Neutrophil (primary cell): ENCODE data around the gene NBPF11.
"Not testable (repeated sequence)": the region's sequence is repeated elsewhere in the genome, so short reads cannot be mapped to it uniquely, and the experiment has no call there.

ENCODE experiments used
- H3K27ac ChIP-seq: fragments of 200-600 bp; sonication (generic); 2 replicates; pipeline ENCODE4 v1.5.1; 2016; ENCODE audit warnings: mild to moderate bottlenecking, moderate library complexity
- H3K27me3 ChIP-seq: fragments of 200-600 bp; sonication (generic); 2 replicates; pipeline ENCODE4 v1.6.0; 2016; ENCODE audit warnings: mild to moderate bottlenecking
- H3K36me3 ChIP-seq: fragments of 200-600 bp; sonication (generic); 2 replicates; pipeline ENCODE4 v1.5.1; 2017
- H3K4me1 ChIP-seq, 2 experiments: fragments of 200-600 bp in 1 of 2; sonication (generic) in 1 of 2; 1 replicate in 1 of 2; 2 replicates in 1 of 2; pipeline versions ENCODE4 v1.5.1 to v1.6.1; 2013 to 2016; ENCODE audit warnings: low read depth in 1 of 2, low read length in 1 of 2, mild to moderate bottlenecking in 1 of 2, moderate library complexity in 1 of 2; ENCODE audit not compliant: control insufficient read depth in 1 of 2, insufficient read depth in 1 of 2
- H3K4me3 ChIP-seq, 2 experiments: fragments of 200-600 bp in 1 of 2; sonication (generic) in 1 of 2; 1 replicate in 1 of 2; 2 replicates in 1 of 2; pipeline ENCODE4 v1.5.1; 2013 to 2016; ENCODE audit warnings: low read depth in 1 of 2, low read length in 1 of 2, mild to moderate bottlenecking in 1 of 2, moderate library complexity in 1 of 2
- H3K9me3 ChIP-seq: fragments of 200-600 bp; sonication (generic); 2 replicates; pipeline ENCODE4 v1.5.1; 2016

NBPF11 gene

DNA sequence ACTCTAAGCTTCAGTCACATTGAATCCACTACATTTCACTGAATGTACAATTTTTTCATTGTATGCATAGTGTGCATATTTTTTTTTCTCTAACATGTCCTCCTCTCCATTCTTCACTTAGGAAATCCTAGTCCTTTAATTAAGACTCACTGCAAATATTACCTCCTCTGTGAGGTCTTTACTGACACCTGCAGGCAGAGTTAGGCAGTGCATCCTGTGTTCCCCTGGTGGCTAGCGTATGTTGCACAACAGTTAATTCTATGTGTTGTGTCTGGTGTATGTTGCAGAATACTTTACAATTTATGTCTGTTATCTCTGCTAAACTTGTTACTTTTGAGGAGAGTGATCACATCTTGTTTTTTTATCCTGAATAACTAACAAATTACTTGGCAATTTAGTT, 70.9 kb downstream of the NBPF11 start:
- not testable (repeated sequence) for H3K9me3 ChIP-seq, H3K4me1 ChIP-seq, H3K36me3 ChIP-seq, H3K4me3 ChIP-seq, H3K27ac ChIP-seq, H3K27me3 ChIP-seq

DNA sequence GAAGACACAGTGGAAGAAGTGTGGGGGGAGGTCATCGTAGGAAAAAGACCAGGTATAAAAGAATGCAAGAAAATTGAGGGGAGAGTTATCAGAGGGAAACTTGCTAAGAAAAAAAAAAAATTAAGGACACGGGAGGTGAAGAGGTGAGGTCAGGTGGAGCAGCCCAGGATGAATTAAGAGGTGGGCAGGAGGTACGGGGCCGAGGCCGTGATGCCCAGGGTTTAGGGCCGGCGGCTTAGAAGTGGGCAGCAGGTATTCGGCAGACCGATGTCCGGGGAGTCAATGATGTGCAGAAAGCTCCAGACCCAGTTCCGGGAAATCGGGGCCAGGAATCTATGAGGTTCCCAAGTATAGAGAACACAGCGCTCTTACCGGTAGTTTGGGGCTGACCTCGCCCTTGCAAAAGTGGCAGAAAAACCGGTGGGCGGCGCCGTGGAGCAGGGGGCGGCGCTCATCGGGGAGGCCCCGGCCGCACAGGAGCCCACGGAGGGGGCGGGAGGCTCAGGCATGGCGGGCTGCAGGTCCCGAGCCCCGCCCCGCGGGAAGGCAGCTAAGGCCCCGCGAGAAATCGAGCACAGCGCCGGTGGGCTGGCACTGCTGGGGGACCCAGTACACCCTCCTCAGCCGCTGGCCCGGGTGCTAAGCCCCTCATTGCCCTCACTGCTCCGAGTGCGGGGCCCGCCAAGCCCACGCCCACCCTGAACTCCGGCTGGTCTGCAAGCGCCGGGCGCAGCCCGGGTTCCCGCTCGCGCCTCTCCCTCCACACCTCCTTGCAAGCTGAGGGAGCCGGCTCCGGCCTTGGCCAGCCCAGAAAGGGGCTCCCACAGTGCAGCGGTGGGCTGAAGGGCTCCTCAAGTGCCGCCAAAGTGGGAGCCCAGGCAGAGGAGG, 73.2 kb downstream of the NBPF11 start:
- not testable (repeated sequence) for H3K36me3 ChIP-seq, H3K4me1 ChIP-seq, H3K27me3 ChIP-seq, H3K9me3 ChIP-seq, H3K4me3 ChIP-seq, H3K27ac ChIP-seq

- H3K4me1 ChIP-seq, H3K27me3 ChIP-seq, H3K27ac ChIP-seq, H3K9me3 ChIP-seq, H3K36me3 ChIP-seq, H3K4me3 ChIP-seq: not testable (repeated sequence)
Measured at GRCh38 chr1:148078090-148078489, 74.0 kb downstream of the NBPF11 start.

- H3K4me3 ChIP-seq, H3K36me3 ChIP-seq, H3K4me1 ChIP-seq, H3K27ac ChIP-seq, H3K9me3 ChIP-seq, H3K27me3 ChIP-seq: not testable (repeated sequence)
Measured at GRCh38 chr1:148077458-148077857, 74.6 kb downstream of the NBPF11 start.

GRCh38 chr1:148073392-148073791, 78.7 kb downstream of the NBPF11 start:
- H3K9me3 ChIP-seq, H3K27me3 ChIP-seq, H3K36me3 ChIP-seq, H3K27ac ChIP-seq, H3K4me1 ChIP-seq, H3K4me3 ChIP-seq: not testable (repeated sequence)

DNA sequence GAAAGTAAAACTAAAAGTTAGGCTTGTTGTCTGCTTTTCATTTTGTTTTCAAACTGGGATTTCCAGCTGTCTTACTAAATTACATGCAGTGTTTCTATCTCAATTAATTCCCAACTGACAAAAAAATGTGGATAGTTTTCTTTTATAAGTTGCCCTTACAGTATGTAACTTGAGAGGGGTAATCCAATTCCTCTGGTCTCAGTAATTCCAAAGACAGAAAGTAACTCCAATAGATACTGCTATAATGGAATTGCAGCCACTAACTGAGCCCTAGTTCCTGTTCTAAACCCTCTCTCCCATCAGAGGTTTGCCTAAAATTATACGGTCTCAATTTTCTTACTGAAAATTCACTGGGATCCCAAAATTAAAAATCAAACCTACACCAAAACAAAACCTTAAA, 83.5 kb downstream of the NBPF11 start:
- H3K9me3 ChIP-seq, H3K36me3 ChIP-seq, H3K27ac ChIP-seq, H3K4me3 ChIP-seq, H3K4me1 ChIP-seq, H3K27me3 ChIP-seq: not testable (repeated sequence)

DNA sequence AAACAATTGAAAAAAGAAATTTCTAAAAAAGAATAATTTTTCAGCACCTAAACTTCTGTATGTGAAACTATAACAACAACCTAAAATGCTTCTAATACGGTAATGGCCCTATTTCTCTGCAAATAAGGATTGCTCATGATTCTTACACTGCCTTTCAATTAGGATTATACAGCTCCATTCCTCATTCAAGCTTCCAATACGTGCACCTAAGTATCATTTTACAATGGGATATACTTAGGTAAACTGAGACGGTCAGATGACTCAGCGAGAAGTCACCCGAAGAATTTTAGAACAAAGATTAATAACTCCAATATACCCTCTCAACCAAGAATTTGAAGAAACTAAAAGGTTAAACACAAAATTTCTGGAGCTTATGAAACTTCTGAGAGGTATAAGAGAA, 83.9 kb downstream of the NBPF11 start:
- H3K9me3 ChIP-seq, H3K4me3 ChIP-seq, H3K4me1 ChIP-seq, H3K27ac ChIP-seq, H3K27me3 ChIP-seq, H3K36me3 ChIP-seq: not testable (repeated sequence)

DNA sequence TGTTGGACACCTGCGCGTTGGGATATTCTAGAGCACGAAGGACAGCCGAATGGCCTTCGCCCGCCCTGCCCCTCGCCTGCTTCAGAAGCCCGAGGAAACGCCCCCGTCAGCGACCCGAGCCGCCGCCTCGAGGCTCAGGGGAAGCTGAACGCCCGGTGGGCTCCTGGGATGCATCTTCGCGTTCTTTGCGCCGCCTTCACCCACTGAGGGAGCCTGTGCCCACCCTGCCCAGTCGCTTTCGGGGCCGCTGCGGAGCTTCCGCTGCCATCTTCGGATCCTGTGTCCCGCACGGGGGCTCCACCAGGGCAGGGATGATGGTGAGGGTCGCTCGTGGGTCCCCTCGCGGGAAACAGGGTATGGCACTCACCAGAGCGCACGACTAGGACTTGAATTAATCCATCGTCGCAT, 91.8 kb downstream of the NBPF11 start:
- H3K36me3 ChIP-seq, H3K4me3 ChIP-seq, H3K4me1 ChIP-seq, H3K27ac ChIP-seq, H3K9me3 ChIP-seq: not testable (repeated sequence)
- peaks cover 44% of the 10 kb centered on the region for H3K27me3 ChIP-seq

- H3K27ac ChIP-seq, H3K9me3 ChIP-seq, H3K4me1 ChIP-seq, H3K36me3 ChIP-seq, H3K4me3 ChIP-seq: not testable (repeated sequence)
- H3K27me3 ChIP-seq = peaks cover 43% of the 10 kb centered on the region
Measured at GRCh38 chr1:148057384-148057783, 94.7 kb downstream of the NBPF11 start.
